Kidney tubule cell (primary cell): ENCODE data around the gene HTT-AS.

Experiments used
- DNase-seq: peaks from one replicate; pipeline ENCODE4 v3.0.0-alpha.2; 2018; ENCODE audit warnings: low spot score

Gene HTT-AS

GRCh38 chr4:3029464-3029863, 44.9 kb downstream of the HTT-AS start:
- DNase-seq = no peak

DNA sequence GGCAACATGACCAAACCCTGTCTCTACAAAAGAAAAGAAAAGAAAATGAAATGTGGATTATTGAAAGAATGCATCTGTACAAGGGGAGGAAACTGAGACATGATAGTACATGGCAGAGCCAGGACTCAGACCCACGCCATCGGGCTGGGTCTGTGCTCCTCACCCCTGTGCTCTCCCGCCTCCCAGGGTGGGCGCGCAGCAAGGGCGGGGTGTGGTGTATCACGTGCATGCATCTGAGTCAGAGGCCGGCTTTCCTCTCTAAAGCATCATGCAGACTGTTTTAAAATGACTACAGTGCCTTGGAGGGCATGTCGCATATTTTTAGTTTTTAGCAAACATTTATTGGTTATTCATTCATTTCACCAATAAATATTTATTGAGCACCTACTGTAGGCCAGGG, 47.8 kb downstream of the HTT-AS start:
- DNase-seq = no peak

DNA sequence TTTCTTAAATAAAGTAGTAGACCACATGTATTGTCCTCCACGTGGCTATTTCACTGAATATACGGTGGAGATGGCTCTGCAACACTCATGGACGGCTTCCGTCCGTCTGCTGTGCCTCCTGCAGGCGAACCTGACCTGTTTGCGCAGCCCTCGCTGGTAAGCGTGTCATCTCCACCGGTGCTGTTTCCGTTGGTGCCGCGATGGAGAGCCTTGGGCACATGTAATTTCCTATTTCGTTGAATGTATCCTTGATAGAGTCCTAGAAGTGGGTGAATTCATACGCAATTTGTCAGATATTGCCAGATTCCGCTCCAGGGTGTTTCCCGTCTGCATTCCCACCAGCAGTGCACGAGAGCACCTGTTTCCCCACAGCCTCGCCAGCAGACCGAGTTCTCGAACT, 48.5 kb downstream of the HTT-AS start:
- DNase-seq = no peak

- no peak for DNase-seq
Observed at GRCh38 chr4:3022651-3023050, 51.7 kb downstream of the HTT-AS start.

GRCh38 chr4:3022112-3022511, 52.2 kb downstream of the HTT-AS start:
- DNase-seq = no peak

DNA sequence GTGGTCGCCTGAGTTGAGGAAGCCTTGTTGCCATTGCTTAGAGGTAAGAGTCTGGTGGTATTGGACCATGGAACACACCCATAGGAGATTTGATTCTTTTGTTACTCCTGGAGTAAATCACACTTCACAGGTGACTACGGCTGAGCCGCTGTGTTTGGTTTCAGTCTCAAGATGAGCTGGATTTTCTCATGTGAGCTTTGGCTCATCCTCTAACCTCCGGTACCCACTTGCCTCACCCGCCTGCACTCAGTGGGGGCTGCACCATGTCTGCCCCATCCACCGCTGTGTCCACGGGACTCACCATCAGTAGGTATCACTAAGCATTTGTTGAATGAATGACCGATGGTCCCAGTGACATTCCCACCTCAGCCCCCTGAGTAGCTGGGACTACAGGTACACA, 52.7 kb downstream of the HTT-AS start:
- DNase-seq = no peak

- DNase-seq = no peak
Observed at GRCh38 chr4:3021127-3021526, 53.2 kb downstream of the HTT-AS start.

GRCh38 chr4:3019145-3019846, 55.0 kb downstream of the HTT-AS start:
- DNase-seq = no peak

GRCh38 chr4:3017504-3017903, 56.8 kb downstream of the HTT-AS start:
- no peak for DNase-seq

- no peak for DNase-seq
Observed at GRCh38 chr4:3016961-3017360, 57.4 kb downstream of the HTT-AS start.

GRCh38 chr4:3013839-3014350, 60.4 kb downstream of the HTT-AS start:
- no peak for DNase-seq
